Measurements from ENCODE around the gene DMD. TPM values are rescaled to one million over a fixed set of nuclear protein-coding genes. Genes with fewer than 3 reads are reported as not detected.

The DMD gene
- total RNA-seq, 3 donors from 2014 or later: 11.2 to 140 (median 12.6) TPM

- no peaks in the 10 kb centered on the region for H3K36me3 ChIP-seq (ENCODE audit: low read depth)
- DNase-seq (no peak), ATAC-seq (no peak)
- TF ChIP-seq, protein P1, sequence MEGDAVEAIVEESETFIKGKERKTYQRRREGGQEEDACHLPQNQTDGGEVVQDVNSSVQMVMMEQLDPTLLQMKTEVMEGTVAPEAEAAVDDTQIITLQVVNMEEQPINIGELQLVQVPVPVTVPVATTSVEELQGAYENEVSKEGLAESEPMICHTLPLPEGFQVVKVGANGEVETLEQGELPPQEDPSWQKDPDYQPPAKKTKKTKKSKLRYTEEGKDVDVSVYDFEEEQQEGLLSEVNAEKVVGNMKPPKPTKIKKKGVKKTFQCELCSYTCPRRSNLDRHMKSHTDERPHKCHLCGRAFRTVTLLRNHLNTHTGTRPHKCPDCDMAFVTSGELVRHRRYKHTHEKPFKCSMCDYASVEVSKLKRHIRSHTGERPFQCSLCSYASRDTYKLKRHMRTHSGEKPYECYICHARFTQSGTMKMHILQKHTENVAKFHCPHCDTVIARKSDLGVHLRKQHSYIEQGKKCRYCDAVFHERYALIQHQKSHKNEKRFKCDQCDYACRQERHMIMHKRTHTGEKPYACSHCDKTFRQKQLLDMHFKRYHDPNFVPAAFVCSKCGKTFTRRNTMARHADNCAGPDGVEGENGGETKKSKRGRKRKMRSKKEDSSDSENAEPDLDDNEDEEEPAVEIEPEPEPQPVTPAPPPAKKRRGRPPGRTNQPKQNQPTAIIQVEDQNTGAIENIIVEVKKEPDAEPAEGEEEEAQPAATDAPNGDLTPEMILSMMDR (IDR thresholded peaks at IDR 0.05): no peak
- intact Hi-C loops (cut with DNase I, micrococcal nuclease): no loop called here
- H3K9me3 ChIP-seq: no peaks in the 10 kb centered on the region
- no peak overlapping the region for H3K4me3 ChIP-seq
- H3K4me1 ChIP-seq (ENCODE audit: low read depth): no peaks in the 10 kb centered on the region
These were observed 1668.8 kb downstream of the DMD start for GRCh38 chrX:31542566-31542965.

DNA sequence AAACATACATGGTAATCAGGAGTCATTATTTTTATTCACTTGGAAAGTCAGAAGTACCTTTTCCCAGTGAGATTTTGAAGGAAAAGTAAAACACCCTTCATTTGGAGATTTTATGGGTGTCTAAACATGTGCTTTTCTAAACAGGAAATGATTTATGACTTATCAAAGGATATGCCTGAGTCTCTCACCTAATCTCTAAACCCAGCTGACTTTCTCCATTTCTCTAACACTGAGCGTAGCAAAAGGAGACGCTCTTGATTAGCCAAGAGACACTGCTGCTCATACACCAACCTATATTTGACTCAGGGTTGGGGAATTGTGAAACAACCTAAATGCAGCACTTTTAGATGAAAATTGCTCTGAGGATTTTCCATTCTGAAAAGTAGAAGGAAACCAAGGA is 1671.0 kb downstream of the DMD start:
- Histone ChIP-seq H3K36me3 (ENCODE audit: low read depth) (no peaks in the 10 kb centered on the region), H3K4me1 (ENCODE audit: low read depth) (no peaks in the 10 kb centered on the region), H3K9me3 (no peaks in the 10 kb centered on the region), H3K4me3 (no peak overlapping the region)
- ATAC-seq (no peak), DNase-seq (no peak)
- TF ChIP-seq, protein P1 (IDR thresholded peaks at IDR 0.05): no peak
- intact Hi-C loops (cut with DNase I, micrococcal nuclease): no loop called here

GRCh38 chrX:31527455-31528126 is 1683.8 kb downstream of the DMD start:
- DNase-seq: no peak
- intact Hi-C loops (cut with DNase I, micrococcal nuclease): no loop called here
- H3K4me1 ChIP-seq (ENCODE audit: low read depth): peaks cover 6% of the 10 kb centered on the region
- TF ChIP-seq, protein P1 (IDR thresholded peaks at IDR 0.05): no peak
- H3K36me3 ChIP-seq (ENCODE audit: low read depth): no peaks in the 10 kb centered on the region
- no peak overlapping the region for H3K4me3 ChIP-seq
- no peaks in the 10 kb centered on the region for H3K9me3 ChIP-seq
- ATAC-seq: no peak

GRCh38 chrX:31523884-31524536 is 1687.3 kb downstream of the DMD start:
- peak; percentile 38 for ATAC-seq
- Histone ChIP-seq H3K9me3 (no peaks in the 10 kb centered on the region), H3K4me3 (no peak overlapping the region), H3K4me1 (ENCODE audit: low read depth) (peaks cover 6% of the 10 kb centered on the region), H3K36me3 (ENCODE audit: low read depth) (no peaks in the 10 kb centered on the region)
- no peak for DNase-seq
- intact Hi-C loops (cut with DNase I, micrococcal nuclease): no loop called here
- TF ChIP-seq, protein P1 (IDR thresholded peaks at IDR 0.05): no peak

GRCh38 chrX:31522760-31523159 is 1688.6 kb downstream of the DMD start:
- no peak for DNase-seq
- intact Hi-C loops (cut with DNase I, micrococcal nuclease): no loop called here
- no peak for ATAC-seq
- Histone ChIP-seq H3K4me1 (ENCODE audit: low read depth) (peaks cover 6% of the 10 kb centered on the region), H3K9me3 (no peaks in the 10 kb centered on the region), H3K36me3 (ENCODE audit: low read depth) (no peaks in the 10 kb centered on the region), H3K4me3 (no peak overlapping the region)
- TF ChIP-seq, protein P1 (IDR thresholded peaks at IDR 0.05): no peak
